Measurements from ENCODE around the gene SUPT3H.

GRCh38 chr6:45118754-45119153, 259.0 kb downstream of the SUPT3H start:
- TF ChIP-seq, protein P1, sequence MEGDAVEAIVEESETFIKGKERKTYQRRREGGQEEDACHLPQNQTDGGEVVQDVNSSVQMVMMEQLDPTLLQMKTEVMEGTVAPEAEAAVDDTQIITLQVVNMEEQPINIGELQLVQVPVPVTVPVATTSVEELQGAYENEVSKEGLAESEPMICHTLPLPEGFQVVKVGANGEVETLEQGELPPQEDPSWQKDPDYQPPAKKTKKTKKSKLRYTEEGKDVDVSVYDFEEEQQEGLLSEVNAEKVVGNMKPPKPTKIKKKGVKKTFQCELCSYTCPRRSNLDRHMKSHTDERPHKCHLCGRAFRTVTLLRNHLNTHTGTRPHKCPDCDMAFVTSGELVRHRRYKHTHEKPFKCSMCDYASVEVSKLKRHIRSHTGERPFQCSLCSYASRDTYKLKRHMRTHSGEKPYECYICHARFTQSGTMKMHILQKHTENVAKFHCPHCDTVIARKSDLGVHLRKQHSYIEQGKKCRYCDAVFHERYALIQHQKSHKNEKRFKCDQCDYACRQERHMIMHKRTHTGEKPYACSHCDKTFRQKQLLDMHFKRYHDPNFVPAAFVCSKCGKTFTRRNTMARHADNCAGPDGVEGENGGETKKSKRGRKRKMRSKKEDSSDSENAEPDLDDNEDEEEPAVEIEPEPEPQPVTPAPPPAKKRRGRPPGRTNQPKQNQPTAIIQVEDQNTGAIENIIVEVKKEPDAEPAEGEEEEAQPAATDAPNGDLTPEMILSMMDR (IDR thresholded peaks at IDR 0.05), result no peak
- TF ChIP-seq POLR2A (IDR thresholded peaks at IDR 0.05), result no peak
